ENCODE measurements around the gene PACSIN2.
"Not testable (repeated sequence)": the region's sequence is repeated elsewhere in the genome, so short reads cannot be mapped to it uniquely, and the experiment has no call there.

Gene PACSIN2

DNA sequence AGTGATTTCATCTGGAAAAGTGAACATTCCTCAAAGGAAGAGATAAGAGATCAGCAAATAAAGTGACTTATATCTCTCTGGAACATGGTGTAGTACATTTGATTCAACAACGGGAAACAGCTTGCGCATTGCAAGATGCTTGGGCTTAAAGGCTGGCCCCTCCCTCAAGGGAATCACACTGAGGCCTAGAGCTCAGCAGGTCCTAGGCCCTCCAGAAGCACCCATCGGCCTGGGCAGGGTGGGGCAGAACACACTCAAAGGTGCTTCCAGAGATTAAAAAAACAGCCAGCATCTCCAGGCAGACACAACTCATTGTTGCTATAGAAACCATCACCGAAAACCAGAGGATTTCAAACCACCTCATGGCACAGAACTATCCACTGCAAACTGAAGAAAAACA, 88.8 kb downstream of the PACSIN2 start:
- no peak for DNase-seq (ENCODE audit: low spot score)

DNA sequence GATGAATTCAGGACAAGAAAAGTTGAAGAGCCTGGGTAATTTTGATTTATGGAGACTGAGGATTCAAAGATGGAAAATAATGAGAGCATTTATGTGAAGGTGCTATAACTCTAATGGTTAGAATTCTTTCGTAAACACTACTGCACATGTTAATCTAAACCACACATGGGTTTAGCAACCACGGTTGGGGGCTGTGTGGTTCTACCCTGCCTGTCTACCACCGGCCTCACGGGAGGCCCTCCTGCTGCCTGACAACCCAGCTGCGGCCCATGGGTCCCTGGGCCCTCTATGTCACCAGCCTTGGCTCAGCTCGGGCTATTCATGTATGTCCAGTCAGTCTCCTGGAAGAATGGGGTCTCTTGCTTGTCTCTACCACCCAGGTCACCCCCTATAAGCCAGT, 89.4 kb downstream of the PACSIN2 start:
- no peak for DNase-seq (ENCODE audit: low spot score)

DNA sequence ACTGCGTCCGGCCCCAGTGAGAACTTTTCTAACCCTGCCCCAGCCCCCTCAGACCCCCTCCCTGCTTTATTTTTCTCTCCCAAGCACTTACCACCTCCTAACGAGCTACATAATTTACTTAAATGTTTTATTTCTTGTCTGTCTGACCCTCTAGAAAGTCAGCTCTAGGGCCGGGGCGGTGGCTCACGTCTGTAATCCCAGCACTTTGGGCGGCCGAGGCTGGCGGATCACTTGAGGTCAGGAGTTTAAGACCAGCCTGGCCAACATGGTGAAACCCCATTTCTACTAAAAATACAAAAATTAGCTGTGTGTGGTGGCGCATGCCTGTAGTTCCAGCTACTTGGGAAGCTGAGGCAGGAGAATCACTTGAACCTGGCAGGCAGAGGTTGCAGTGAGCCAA, 89.9 kb downstream of the PACSIN2 start:
- not testable (repeated sequence) for DNase-seq (ENCODE audit: low spot score)

DNA sequence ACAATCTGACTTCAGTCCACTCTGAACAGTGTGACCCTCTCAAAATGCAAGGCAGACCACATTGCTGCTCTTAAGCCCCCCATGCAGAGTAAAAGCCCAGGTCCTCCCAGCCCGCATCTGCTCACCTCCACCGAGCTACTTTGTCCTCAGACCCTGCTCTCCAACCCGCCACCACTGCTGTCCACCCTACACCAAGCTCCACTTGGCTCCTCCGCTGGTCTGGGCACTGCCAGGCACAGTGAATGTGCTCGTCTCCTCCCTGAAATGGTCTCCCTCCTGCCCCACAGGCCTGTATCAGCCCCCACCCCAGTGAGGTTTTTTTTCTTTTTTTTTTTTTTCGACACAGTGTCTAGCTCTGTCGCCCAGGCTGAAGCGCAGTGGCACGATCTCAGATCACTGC, 90.5 kb downstream of the PACSIN2 start:
- DNase-seq (ENCODE audit: low spot score) = no peak

DNA sequence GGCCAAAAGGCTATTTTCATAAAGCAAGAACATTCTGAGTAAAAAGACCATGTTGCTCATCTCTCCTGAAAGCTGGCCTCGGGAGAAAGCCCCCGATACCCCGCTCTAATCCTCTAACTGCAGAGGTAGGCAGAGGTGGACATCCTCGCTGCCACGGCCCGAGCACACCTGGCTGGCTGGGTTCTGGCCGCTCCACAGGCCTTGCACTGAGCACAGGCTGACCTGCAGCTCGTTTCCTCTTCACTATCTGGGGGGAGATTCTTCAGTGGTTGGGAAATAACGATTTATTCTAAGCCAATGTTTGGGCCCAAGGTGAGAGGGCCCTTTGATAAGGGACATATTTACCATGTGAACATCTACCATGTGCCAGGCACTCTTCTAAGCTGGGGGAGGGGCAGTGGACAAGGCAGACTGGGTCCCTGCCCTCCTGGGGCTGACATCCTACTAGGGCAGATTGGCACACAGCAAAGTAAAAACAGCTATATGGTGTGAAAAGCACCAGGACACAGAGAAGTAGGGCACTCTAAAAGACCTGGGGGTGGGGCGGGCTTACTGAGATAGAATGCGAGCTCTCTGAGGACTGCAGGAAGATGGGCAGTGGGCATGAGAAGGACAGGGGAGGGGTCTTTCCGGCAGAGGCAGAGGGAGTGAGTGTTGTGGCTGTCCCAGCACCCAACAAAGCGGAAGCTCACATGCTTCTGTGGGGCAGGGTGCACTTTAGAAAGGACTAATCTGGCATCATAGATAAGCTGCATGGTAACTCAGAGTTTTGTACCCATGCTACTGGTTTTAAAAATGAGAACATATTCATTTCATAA, 92.4 kb downstream of the PACSIN2 start:
- DNase-seq (ENCODE audit: low spot score) = no peak

DNA sequence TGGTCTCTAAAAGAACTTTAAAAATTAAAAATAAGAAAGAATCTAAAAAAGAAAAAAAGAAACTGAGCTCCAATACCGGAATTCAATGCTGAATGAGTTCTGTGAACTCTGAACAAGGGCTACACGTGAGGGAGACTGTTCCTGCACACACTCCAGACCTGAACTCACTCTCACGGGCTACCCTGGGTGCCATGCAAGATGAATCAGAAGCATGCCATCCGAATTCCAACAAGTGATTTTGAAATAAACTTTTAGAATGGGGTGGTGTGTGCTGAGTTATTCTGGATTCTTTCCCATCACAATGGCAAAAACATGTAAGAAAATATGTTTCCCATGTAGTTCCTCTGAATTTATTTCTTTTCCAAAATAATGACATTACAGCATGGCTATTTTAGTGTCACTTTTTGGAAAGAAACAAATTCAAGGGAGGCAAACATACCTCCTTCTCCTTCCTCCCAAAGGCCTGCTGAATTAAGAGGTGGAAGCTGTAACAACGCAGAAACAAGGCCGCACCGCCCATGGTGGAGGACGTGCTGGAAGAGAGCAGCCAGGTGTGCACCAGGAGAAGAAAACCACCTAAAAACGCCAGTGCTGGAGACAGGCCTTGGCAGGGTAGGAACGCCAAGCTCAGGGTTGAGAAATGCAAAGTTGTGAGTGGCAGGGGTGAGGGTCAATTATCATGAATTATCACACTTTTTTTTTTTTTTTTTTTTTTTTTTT, 94.7 kb downstream of the PACSIN2 start:
- no peak for DNase-seq (ENCODE audit: low spot score)

DNA sequence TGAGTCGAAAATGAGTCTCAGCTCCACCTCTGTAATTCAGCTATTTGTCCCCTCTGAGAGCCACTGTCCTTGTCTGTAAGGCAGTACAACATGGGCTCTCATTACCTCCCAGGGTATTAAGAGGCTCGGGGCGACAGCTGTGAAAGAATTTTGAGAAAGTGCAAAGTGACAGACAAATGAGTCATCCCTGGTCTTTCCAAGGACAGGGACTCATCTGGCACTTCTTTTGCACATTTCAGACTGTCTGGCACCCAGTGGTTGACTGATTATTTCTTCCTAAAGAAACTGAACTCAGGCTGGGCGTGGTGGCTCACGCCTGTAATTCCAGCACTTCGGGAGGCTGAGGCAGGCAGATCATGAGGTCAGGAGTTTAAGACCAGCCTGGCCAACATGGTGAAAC, 95.8 kb downstream of the PACSIN2 start:
- no peak for DNase-seq (ENCODE audit: low spot score)

DNA sequence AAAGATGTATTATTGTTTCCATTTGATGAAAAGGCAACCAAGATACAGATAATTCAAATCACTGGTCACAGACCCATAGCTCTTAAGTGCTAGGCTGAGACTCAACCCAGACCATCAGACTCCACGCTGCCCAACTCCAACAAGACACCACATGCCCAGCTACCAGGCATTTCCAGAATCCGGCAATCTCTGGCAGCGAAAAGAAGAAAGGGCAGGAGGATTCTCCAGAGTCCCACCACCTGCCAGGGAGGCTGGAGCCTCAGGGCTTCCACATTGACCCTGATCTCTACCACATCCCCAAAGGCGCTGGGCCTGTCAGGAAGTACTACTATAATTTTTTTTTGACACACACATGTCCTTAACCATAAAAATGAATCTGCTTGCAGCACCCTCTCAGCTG, 96.4 kb downstream of the PACSIN2 start:
- no peak for DNase-seq (ENCODE audit: low spot score)

DNA sequence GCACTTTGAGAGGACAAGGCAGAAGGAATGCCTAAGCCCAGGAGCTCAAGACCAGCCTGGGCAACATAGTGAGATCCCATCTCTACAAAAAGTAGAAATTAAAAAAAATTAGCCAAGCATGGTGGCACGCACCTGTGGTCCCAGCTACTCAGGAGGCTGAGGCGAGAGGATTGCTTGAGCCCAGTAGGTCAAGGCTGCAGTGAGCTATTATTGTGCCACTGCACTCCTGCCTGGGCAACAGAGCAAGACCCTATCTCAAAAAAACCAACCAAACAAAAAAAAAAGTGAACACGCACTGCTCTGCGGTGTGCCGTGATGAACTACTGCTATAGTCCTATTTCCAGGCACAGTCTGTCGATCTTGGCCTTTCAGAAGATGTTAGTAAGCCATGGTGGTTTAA, 97.6 kb downstream of the PACSIN2 start:
- not testable (repeated sequence) for DNase-seq (ENCODE audit: low spot score)

DNA sequence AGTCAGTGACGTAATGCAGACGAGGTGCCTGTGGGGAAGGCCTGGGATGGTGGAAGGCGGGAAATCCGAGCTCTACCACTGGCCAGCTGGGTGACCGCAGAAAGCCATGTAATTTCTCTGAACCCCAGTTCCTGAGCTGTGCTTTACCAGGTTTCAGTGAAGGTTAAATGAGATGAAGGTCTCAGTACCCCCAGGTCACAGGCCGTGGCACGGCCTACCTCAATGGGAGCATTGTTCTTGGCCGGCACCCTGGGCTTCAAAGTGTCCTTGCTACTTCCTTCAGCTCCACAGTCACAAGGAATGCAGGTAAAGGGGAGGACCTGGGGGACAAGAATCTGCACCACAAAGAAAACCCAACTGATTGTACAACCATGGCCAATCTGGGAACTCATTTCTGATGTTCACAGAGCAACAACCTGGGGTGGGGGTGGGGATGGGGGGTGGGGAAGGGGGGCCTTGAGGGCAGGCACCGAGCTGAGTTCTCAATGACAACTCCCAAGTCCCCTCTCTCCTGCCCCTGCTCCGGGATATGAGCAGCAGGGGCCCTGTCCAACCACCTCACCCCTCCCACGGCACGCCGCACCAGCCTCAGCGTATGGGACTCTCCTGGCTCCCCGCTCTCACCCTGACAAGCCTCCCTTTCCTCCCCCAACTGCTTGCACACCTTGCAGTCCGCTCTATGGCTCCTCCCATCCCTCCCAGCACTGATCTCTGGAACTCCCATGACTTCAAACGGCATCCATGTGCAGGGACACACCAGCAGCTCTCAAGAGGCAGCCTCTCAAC, 98.8 kb downstream of the PACSIN2 start:
- no peak for DNase-seq (ENCODE audit: low spot score)

DNA sequence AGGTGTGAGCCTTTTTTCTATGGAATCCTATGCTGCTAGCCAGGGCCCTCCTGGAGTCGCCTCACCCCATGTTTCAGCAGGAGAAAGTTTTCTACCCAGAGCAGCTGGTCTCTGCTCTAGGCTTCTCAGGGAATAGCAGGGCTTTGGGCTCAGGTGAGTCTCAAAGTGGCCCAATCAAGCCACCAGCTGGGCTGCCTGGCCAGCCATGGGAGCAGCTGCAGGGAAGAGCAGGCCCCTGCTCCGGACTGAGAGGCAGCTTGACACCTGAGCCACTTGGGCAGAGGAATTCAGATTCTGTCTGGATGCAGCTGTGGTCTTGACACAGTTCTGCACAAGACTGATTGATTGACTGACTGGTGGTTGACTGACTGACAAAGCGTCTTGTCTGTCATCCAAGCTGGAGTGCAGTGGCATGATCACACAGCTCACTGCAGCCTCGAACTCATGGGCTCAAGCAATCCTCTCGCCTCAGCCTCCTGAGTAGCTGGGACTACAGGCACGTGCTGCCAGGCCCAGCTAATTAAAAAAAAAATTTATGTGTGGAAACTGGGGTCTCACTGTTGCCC, 100.4 kb downstream of the PACSIN2 start:
- DNase-seq (ENCODE audit: low spot score) = no peak

DNA sequence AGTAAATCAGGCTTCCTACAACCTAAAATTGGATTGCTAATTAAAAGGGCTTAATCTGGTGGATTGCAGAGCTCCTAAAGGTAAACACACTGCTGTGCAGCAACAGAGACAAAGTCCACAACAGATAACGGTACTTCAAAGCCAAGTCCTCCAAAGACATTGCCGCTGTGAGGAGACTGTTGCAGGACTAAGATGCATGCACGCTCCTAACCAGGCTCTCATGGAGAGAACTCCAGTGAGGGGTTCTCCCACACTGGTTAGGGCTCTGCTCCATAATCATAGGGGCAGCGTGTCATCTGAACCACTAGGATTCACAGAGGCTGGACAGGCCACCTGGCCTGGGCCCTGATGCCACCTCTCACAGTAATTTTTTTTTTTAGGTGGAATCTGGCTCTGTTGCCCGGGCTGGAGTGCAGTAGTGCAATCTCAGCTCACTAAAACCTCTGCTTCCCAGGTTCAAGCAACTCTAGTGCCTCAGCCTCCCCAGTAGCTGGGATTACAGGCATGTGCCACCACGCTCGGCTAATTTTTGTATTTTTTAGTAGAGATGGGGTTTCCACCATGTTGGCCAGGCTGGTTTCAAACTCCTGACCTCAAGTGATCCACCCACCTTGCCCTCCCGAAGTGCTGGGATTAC, 101.0 kb downstream of the PACSIN2 start:
- no peak for DNase-seq (ENCODE audit: low spot score)

DNA sequence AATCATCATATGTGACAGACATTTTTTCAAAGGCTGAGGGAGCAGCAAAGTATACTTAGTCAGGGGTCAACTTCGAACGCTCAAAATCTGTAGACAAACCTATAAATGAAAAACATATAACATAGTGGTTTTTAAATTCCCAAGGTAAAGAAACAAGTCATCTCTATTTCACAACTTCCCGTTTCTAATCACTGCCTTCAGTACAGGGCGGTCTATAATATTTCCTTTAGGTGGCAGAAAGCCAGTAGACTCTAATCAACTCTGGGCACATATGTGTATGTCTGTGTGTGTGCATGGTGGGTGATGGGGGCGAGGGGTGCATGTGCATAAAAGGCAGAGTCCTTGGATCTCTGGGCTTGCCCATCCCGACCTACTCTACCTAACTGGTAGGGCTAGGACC, 102.9 kb downstream of the PACSIN2 start:
- DNase-seq (ENCODE audit: low spot score) = no peak

DNA sequence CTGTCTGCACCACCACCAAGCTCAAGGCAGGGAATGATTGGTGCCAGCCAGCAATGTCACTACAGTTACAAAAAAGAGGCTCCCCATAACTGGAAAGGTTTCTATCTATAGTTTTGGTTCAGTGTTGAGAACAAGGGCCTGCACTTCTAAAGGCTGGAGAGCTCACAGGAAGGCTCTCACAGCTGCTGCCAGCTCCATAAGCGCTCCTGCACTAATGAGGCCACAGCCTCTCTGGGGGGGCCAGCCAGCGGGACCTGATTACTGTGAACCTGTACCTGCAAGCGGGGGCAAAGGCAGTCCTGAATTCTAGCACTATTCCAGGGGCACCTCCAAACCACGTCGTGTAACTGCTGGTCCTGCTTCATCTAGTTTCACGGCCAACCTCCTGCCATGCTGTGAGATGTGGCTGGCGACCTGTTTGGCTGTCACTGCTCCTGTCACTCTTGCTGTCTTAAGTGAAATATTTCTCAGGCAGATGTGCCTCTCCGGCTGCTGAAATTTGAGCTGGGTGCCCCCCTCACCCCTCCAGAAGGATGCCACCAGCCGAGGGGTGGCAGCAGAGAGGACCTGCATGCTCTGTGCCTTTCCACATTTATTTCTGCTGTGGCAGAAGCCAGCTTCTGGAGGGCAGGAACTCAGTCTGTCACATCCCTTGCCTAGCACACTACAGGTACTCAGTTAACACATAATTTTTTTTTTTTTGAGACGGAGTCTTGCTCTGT, 104.6 kb downstream of the PACSIN2 start:
- DNase-seq (ENCODE audit: low spot score) = no peak

DNA sequence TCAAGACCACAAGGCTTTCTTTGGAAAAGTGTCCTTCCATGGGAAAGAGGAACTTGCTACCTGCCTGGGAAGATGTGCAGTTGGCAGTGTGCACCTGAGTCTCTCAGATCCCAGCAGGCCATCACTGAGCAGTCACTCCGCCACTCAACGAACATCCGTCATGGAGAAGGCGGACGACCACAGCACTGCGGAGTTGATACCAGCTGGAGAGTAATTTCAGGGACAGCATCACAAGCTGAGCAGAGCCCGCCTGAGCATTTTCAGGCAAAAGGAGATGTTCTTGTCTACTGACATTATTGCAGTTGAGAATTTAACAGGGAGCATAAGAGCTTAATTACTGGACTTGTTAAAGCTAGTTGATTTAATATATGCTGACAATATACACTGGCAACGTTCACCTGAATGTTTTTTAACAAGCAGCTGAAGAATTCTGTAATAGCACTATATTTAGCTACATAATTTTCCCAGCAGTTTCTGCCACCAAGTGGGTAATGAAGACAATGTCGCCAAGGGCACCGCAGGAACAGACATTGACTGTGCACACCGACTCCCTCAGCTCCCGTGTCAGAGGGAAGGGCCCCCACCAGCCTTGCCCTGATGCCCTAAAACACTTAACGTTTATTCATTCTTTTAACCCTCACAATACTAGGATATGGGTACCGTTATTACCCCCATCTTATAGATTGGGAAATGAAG, 105.4 kb downstream of the PACSIN2 start:
- no peak for DNase-seq (ENCODE audit: low spot score)

DNA sequence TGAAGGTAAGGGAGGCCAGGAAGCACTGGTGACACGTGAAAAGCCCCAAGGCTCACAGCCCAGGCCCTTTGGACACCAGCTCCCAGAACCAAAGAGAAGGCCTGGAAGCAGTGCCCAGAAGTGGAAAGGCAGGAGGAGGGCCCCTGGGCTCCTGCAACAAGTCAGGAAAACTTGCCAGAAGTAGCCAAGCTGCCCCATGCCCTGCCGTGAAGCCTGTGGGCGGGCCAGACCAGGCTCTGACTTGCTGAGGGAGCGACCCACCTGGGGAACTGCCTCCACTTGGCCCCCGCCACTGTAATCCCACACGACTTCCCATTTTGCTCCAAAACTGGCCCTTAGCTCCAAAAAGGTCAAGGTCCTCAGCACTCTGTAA, 106.6 kb downstream of the PACSIN2 start:
- no peak for DNase-seq (ENCODE audit: low spot score)

DNA sequence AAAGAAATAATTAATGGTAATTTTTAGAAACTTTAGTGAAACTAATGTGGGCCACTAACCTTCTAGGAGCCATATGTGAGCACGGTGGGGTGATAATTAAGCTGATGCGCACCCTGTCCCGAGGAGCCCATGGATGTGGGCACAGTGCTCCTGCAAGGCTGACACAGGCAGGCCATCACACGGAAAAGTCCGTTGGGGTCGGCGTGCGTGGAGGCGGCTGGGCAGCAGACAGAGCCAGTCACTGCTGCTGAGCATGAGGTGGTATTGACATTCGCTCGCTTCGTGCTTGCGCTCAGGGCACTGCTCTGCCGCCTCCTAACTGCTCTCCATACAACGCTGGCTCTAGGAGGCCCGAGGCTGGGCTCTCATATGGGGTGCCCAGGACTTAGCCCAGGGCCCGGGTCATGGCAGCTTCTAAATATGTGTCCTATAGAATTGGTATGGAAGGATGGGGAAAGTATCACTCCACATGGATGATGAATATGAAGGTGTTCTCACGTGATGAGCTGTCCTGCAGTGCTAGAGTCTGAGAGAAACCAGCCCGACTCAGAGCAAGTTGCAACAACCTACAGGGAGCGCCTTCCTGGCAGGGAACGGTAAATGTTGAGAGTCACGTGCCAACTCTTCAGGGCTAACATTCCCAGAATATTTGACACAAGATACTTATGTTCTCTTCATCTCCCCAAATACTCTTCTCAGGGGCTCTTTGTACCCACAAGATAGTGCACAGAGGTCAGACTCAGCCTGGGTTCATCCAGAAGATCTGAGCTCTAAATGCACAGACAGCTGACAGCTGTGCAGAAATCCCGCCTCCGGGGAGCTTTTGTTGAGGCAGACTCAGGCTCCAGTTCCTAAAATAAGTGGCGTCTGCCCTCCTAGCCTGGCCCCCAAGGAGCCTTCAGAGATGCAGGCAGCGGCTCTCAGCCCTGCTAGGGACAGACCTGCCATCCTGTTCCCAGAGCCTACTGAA, 107.3 kb downstream of the PACSIN2 start:
- no peak for DNase-seq (ENCODE audit: low spot score)

DNA sequence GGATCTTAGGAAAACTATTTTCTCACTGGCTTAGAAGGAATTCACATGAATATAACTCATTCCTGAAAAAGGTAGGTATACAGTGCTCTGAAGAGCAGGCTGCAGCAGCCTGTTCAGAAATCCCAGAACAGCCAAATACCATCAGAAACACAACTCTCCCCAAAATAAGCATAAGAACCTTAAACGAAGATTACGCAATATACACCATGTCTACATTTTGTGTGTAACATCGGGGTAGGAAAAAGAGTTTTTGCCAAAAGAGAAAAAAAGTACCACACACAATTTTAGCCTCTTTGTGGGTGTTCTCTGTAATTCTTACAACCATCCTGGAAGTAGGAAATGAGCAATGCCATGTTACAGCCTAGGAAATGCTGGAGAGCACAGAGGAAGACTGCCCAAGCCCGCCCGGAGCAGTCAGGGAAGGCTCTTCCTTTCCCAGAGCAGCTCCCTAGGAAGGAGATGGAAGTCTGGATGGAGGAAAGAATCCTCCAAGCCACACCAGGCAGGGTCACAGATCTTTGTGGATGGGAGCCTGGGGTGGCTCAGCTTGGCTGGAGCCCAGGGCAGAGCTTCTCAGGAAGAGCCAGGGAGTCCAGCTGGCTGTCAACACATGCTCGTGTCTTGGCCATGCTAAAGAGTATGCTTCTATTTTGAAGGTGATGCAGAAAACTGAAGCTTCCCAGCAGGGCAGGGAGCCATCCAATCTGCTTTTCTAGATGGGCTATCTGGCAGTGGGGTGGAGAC, 108.2 kb downstream of the PACSIN2 start:
- no peak for DNase-seq (ENCODE audit: low spot score)

DNA sequence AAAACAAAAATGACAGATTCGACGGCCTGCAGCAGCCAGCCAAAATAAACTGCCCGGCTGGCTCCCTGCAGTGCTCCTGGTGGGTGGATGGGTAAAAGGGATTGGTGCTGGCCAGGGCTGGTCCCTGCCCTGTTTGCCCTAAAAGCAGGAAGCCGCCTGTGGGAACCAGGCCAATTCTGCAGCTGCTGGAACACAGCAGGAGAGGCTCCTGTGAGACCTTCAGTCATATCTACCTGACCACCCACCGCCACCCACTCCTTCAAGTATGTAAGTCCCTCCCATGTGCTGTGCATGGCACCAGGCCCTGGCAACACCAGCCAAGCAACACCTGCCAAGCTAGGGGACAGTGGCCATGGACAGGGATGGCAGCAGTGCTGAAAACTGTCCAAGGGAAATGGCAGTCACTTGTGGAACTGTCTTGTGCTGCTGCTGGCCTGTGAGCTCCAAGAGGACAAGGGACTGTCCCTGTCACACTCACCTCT, 109.2 kb downstream of the PACSIN2 start:
- no peak for DNase-seq (ENCODE audit: low spot score)

Measured in germinal center (tissue), 1 donor.